ENCODE results near the gene HK1.

The HK1 gene

DNA sequence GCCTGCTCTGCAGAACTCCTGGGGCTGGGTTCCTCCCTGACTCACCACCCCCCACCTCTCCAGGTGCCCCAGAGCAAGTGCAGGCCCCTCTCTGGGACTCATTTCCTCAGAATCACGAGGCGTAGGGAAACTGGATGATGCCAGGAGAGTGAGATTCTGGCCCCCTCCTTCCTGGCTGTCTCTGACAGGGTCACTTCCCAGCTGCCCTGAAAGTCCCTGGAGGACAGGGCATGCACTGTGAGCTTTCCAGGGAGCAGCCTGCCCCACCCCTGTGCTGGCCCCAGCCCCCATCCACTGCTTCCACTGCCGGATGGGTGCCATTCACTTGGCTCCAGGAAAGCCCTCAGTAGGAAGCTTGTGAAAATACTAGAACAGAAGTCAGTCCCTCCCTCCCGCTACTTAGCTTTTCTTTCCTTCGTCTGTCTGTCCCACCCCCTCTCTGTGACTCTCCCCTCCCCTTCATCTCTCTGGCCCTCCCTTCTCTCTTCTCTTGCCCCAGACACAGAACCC lies 128.1 kb downstream of the HK1 start:
- no peak for DNase-seq (ENCODE audit: extremely low read depth, insufficient read length)
- TF ChIP-seq, protein P1, sequence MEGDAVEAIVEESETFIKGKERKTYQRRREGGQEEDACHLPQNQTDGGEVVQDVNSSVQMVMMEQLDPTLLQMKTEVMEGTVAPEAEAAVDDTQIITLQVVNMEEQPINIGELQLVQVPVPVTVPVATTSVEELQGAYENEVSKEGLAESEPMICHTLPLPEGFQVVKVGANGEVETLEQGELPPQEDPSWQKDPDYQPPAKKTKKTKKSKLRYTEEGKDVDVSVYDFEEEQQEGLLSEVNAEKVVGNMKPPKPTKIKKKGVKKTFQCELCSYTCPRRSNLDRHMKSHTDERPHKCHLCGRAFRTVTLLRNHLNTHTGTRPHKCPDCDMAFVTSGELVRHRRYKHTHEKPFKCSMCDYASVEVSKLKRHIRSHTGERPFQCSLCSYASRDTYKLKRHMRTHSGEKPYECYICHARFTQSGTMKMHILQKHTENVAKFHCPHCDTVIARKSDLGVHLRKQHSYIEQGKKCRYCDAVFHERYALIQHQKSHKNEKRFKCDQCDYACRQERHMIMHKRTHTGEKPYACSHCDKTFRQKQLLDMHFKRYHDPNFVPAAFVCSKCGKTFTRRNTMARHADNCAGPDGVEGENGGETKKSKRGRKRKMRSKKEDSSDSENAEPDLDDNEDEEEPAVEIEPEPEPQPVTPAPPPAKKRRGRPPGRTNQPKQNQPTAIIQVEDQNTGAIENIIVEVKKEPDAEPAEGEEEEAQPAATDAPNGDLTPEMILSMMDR (IDR thresholded peaks at IDR 0.05; ENCODE audit: insufficient read depth, low read length, poor library complexity, severe bottlenecking), result no peak
- Histone ChIP-seq H3K36me3 (ENCODE audit: control insufficient read depth, insufficient read depth, low read length) (peaks cover 5% of the 10 kb centered on the region), H3K4me3 (replicated peaks; ENCODE audit: low read depth, low read length) (no peak overlapping the region), H3K27me3 (replicated peaks; ENCODE audit: control insufficient read depth, insufficient read depth, low read length) (no peaks in the 10 kb centered on the region)

DNA sequence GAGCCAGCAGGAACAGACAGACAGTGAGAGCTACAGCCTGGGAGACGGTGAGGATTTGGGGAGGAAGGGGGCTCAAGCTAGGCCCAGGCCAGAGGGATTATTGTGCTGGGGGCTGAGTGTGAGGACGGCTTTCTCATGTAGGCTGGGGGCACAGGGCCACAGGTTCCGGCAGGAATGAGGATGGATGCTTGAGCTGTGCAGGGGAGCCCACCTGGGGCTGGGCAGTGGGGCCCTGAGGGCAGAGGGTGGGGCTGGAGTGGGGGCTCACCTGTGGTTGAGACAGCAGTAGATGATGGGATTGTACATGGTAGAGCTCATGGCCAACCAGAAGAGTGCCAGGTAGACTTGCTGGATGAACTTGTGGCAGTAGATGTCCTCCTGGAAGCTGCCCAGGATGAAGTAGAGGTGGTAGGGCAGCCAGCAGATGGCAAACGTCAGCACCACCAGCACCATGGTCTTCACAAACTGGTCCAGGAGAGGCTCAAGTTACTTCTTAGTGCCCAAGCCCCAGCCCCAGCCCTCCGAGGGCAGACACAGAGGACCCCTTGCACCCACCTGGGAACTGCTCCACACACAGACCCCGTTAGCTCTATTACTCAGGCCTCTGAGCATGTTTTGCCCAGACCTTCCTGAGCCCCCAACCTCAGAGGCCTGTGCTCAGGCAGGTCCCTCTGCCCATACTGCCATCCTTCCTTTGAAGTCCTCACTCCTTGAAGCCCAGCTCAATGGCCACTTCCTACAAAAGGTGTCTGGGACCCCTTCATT lies 128.7 kb downstream of the HK1 start:
- Histone ChIP-seq H3K4me3 (replicated peaks; ENCODE audit: low read depth, low read length) (no peak overlapping the region), H3K36me3 (ENCODE audit: control insufficient read depth, insufficient read depth, low read length) (peaks cover 3% of the 10 kb centered on the region), H3K27me3 (replicated peaks; ENCODE audit: control insufficient read depth, insufficient read depth, low read length) (no peaks in the 10 kb centered on the region)
- TF ChIP-seq, protein P1 (IDR thresholded peaks at IDR 0.05; ENCODE audit: insufficient read depth, low read length, poor library complexity, severe bottlenecking), result no peak
- DNase-seq (ENCODE audit: extremely low read depth, insufficient read length), result no peak

DNA sequence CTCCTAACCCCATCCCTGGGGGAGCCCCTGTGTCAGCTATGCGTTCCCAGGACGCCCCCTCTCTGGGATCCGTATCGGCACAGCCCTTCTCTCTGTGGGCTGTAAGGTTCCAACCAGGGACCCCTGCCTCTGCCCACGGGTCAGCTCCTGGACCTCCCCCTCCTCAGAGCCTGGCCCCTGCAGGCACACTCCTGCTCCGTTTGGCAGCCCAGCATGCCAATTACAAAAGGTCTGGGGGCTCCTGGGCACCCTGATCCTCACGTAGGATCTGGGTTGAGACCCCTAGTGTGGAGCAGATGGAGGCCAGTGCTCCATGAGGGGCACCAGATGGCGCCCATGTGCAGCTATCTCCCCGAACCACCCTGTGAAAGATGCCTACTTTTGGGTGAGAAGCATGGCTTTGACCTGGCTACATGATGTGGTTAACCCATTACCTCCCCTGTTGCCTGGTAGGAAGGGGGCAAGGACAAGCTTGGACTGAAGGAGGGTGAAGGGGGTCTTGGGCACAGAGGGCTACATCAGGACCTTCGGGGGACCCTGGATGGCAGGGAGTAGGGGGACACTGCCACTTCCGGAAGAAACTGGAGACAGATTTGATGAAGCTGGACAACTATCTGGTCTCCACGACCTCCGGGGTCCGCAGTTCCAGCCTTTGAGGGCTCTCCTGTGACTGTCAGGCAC lies 129.5 kb downstream of the HK1 start:
- TF ChIP-seq, protein P1 (IDR thresholded peaks at IDR 0.05; ENCODE audit: insufficient read depth, low read length, poor library complexity, severe bottlenecking), result peak; percentile 45
- Histone ChIP-seq H3K36me3 (ENCODE audit: control insufficient read depth, insufficient read depth, low read length) (peaks cover under 1% of the 10 kb centered on the region; the same call in 1 of the 2 replicates), H3K4me3 (replicated peaks; ENCODE audit: low read depth, low read length) (no peak overlapping the region), H3K27me3 (replicated peaks; ENCODE audit: control insufficient read depth, insufficient read depth, low read length) (no peaks in the 10 kb centered on the region)
- no peak for DNase-seq (ENCODE audit: extremely low read depth, insufficient read length)

DNA sequence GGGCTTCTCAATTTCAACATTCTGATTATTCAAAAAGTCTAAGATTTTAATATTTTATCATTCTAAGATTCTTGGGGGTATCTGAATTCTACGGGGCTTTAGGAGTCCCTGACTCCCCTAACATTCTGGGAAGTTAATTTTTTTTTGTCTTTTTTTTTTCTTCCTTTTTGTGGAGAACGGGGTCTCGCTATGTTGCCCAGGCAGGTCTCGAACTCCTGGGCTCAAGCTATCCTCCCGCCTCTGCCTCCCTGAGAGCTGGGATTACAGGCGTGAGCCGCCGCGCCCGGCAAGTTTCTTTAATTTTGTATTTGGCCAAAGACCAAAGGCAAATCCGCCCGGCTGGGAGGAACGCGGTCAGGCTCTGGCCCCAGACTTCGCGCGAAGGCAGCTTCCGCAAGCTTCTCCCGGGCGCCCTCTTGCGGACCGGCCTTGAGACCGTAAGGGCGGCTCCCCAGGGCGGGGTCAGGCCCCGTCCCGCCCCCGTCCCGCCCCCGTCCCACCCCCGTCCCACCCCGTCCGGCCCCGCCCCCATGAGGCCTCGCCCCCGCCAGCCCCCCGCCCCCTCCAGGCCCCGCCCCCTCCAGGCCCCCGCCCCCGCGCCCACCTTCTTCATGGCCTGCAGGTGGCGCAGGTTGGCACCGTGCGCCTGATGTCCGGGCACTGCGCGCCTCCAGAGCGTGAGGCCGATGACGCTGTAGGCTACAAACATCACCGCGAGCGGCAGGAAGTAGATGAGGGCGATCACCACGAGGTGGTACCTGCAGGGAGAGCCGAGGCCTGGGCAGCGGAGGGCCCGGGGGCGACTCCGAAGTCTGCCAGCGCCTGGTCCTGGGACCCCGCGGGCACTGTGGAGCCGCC lies 130.3 kb downstream of the HK1 start:
- TF ChIP-seq, protein P1 (IDR thresholded peaks at IDR 0.05; ENCODE audit: insufficient read depth, low read length, poor library complexity, severe bottlenecking), result peak; percentile 62
- DNase-seq (ENCODE audit: extremely low read depth, insufficient read length), result peak; percentile 89
- 0 out of 2 replicates have a peak overlapping the region, but pooled peaks have one; percentile 21 for H3K4me3 ChIP-seq (replicated peaks; ENCODE audit: low read depth, low read length)

DNA sequence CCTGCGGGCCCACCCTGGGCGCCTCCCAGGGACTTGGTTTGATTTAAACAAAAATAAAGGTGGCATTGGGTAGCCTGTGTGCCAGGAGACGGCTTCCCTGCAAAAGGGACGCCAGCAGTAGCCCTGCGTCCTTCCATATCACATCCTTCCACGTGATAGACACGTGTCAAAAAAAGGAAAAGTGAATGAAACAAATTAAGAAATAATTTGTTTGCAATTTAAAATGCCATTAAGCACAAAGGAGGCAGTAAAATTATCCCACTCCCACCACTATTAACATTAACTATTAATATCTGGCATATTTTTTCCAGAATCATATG lies 130.8 kb downstream of the HK1 start:
- H3K27me3 ChIP-seq (replicated peaks; ENCODE audit: control insufficient read depth, insufficient read depth, low read length), result no peaks in the 10 kb centered on the region
- TF ChIP-seq, protein P1 (IDR thresholded peaks at IDR 0.05; ENCODE audit: insufficient read depth, low read length, poor library complexity, severe bottlenecking), result no peak

More for the DNA sequence above, 130.3 kb downstream of the HK1 start:
- H3K27me3 ChIP-seq (replicated peaks; ENCODE audit: control insufficient read depth, insufficient read depth, low read length), result no peaks in the 10 kb centered on the region
- H3K36me3 ChIP-seq (ENCODE audit: control insufficient read depth, insufficient read depth, low read length), result no peaks in the 10 kb centered on the region

More for the DNA sequence above, 130.8 kb downstream of the HK1 start:
- H3K4me3 ChIP-seq (replicated peaks; ENCODE audit: low read depth, low read length), result 0 out of 2 replicates have a peak overlapping the region, but pooled peaks have one; percentile 21
- DNase-seq (ENCODE audit: extremely low read depth, insufficient read length), result no peak
- H3K36me3 ChIP-seq (ENCODE audit: control insufficient read depth, insufficient read depth, low read length), result no peaks in the 10 kb centered on the region

Measured in GM06990 (cell line).